ENCODE data around the gene TNFAIP6. TPM values are rescaled to one million over a fixed set of nuclear protein-coding genes. Genes with fewer than 3 reads are reported as not detected.

The TNFAIP6 gene
- total RNA-seq, 3 donors from 2014 or later: 2.6 to 12.5 (median 5.3) TPM

DNA sequence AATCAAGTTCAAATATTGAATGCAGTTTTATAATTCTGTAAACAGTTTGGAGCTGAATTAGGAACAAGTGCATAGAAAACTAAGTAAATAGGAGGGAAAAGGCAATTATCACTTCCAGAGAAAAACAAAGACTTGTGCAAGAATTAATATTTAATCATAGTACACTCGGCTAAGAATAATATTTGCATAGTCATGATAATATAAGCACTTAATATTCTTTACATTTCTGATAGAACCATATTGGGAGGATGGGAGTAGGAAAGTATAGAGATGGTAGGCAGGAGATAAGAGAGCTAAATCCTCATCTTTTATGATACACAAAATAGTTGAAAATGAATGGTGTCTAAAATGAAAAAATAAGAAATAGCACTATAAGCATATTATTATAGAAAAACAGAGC lies 27.4 kb upstream of the TNFAIP6 start:
- Histone ChIP-seq H3K9me3 (no peaks in the 10 kb centered on the region), H3K4me3 (no peak overlapping the region), H3K4me1 (no peaks in the 10 kb centered on the region), H3K36me3 (no peaks in the 10 kb centered on the region), H3K27me3 (no peaks in the 10 kb centered on the region), H3K27ac (no peak overlapping the region)
- intact Hi-C loops (cut with DNase I; ENCODE audit: low total_unique reads): no loop called here
- TF ChIP-seq POLR2A (IDR thresholded peaks at IDR 0.05) (no peak), POLR2AphosphoS5 (IDR thresholded peaks at IDR 0.05) (no peak), CTCF (IDR thresholded peaks at IDR 0.05) (no peak)
- DNase-seq (ENCODE audit: low spot score in 2 of 2): no peak

- no peaks in the 10 kb centered on the region for H3K27me3 ChIP-seq
- no peak overlapping the region for H3K27ac ChIP-seq
- DNase-seq (ENCODE audit: low spot score in 2 of 2): no peak
- no peaks in the 10 kb centered on the region for H3K4me1 ChIP-seq
- intact Hi-C loops (cut with DNase I; ENCODE audit: low total_unique reads): no loop called here
- H3K4me3 ChIP-seq: no peak overlapping the region
- TF ChIP-seq POLR2A (IDR thresholded peaks at IDR 0.05) (no peak), CTCF (IDR thresholded peaks at IDR 0.05) (no peak), POLR2AphosphoS5 (IDR thresholded peaks at IDR 0.05) (no peak)
- no peaks in the 10 kb centered on the region for H3K36me3 ChIP-seq
- H3K9me3 ChIP-seq: no peaks in the 10 kb centered on the region
Observed at GRCh38 chr2:151333083-151333482, 24.3 kb upstream of the TNFAIP6 start.

- no peaks in the 10 kb centered on the region for H3K4me1 ChIP-seq
- TF ChIP-seq POLR2A (IDR thresholded peaks at IDR 0.05) (no peak), POLR2AphosphoS5 (IDR thresholded peaks at IDR 0.05) (peak in 1 of 3 donors; percentile 44), CTCF (IDR thresholded peaks at IDR 0.05) (no peak)
- H3K27me3 ChIP-seq: no peaks in the 10 kb centered on the region
- intact Hi-C loops (cut with DNase I; ENCODE audit: low total_unique reads): no loop called here
- H3K4me3 ChIP-seq: no peak overlapping the region
- DNase-seq (ENCODE audit: low spot score in 2 of 2): no peak
- no peaks in the 10 kb centered on the region for H3K9me3 ChIP-seq
- peak overlapping the region; percentile 4 to 61 for H3K27ac ChIP-seq
- H3K36me3 ChIP-seq: no peaks in the 10 kb centered on the region
Observed at GRCh38 chr2:151334082-151334815, 23.1 kb upstream of the TNFAIP6 start.

- Histone ChIP-seq H3K36me3 (no peaks in the 10 kb centered on the region), H3K4me3 (peak overlapping the region in 1 of 3 donors; percentile 7), H3K9me3 (no peaks in the 10 kb centered on the region), H3K27me3 (no peaks in the 10 kb centered on the region), H3K4me1 (no peaks in the 10 kb centered on the region), H3K27ac (peak overlapping the region in 1 of 2 donors; percentile 55)
- intact Hi-C loops (cut with DNase I; ENCODE audit: low total_unique reads): no loop called here
- no peak for DNase-seq (ENCODE audit: low spot score in 2 of 2)
- TF ChIP-seq CTCF (IDR thresholded peaks at IDR 0.05): no peak
- no peak for TF ChIP-seq POLR2AphosphoS5 (IDR thresholded peaks at IDR 0.05)
- no peak for TF ChIP-seq POLR2A (IDR thresholded peaks at IDR 0.05)
Observed at GRCh38 chr2:151336863-151337371, 20.5 kb upstream of the TNFAIP6 start.

DNA sequence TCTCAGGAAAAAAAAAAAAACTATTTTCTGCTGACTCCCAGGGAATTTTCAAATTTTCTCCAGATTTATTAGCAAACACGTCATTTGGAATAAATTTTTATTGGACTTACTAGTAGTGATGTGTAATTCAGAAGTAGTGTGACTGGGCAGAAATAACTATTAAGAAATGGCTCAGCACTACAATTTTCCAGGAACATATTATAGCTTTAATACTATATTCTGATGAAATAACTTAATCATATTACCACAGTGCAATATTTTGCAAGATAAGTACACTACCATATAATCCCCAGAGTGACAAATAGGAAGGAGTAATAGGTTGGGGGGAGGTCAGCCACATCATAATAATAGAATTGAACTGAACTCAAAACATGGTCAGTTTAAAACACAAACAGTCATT lies 19.7 kb upstream of the TNFAIP6 start:
- Histone ChIP-seq H3K27ac (no peak overlapping the region), H3K36me3 (no peaks in the 10 kb centered on the region), H3K9me3 (no peaks in the 10 kb centered on the region), H3K27me3 (no peaks in the 10 kb centered on the region), H3K4me1 (no peaks in the 10 kb centered on the region), H3K4me3 (no peak overlapping the region)
- DNase-seq (ENCODE audit: low spot score in 2 of 2): no peak
- intact Hi-C loops (cut with DNase I; ENCODE audit: low total_unique reads): no loop called here
- no peak for TF ChIP-seq CTCF (IDR thresholded peaks at IDR 0.05)
- no peak for TF ChIP-seq POLR2A (IDR thresholded peaks at IDR 0.05)
- TF ChIP-seq POLR2AphosphoS5 (IDR thresholded peaks at IDR 0.05): no peak

Data from breast epithelium (tissue), 4 donors.